GM18511 (cell line): ENCODE results near the gene RNF14.
"Not testable (repeated sequence)": the region's sequence is repeated elsewhere in the genome, so short reads cannot be mapped to it uniquely, and the experiment has no call there.

Experiments used
- ATAC-seq: cut with Tn5 transposase; IDR thresholded peaks from one replicate; pipeline ENCODE4 v1.9.1; 2021; ENCODE audit warnings: mild to moderate bottlenecking, moderate library complexity; ENCODE audit not compliant: unreplicated experiment

Gene RNF14

DNA sequence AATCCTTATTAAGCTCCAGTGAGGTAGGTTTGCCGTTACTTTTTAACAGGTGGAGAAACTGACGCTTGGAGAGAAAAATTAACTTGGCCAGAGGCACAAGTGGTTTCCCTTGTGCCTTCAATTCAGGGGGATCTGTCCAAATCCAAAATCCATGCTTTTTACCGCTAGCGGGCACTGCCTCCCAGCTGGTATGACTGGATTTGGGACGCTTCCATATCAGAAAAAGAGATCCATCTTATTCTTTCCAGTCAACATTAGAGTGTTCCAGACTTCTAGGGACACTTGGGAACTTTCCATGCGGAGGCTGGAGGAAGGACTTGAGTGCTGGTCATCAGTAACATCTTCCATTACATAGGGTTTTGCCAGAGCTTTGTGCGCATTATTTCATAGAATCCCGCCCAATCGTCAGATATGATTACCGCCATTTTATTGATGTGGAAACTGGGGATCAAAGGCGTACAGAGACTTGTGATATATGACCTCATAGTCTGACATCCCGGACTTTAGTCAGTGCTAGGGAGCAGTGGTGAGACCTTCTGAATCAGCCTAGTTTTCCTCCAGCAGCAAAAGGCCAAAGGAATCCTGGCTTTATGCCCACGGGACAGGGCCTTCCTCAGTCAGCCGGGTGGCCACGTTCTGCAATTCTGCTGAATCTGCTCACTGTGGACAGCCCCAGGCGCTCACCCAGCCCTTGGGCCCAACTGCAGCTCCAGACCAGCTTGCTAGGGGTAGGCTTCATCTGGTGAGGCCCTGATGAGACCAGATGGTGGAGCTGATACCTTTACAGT lies 45.0 kb downstream of the RNF14 start:
- no peak for ATAC-seq

- peak; percentile 37 for ATAC-seq
Measured at GRCh38 chr5:142014911-142015584, 46.1 kb downstream of the RNF14 start.

DNA sequence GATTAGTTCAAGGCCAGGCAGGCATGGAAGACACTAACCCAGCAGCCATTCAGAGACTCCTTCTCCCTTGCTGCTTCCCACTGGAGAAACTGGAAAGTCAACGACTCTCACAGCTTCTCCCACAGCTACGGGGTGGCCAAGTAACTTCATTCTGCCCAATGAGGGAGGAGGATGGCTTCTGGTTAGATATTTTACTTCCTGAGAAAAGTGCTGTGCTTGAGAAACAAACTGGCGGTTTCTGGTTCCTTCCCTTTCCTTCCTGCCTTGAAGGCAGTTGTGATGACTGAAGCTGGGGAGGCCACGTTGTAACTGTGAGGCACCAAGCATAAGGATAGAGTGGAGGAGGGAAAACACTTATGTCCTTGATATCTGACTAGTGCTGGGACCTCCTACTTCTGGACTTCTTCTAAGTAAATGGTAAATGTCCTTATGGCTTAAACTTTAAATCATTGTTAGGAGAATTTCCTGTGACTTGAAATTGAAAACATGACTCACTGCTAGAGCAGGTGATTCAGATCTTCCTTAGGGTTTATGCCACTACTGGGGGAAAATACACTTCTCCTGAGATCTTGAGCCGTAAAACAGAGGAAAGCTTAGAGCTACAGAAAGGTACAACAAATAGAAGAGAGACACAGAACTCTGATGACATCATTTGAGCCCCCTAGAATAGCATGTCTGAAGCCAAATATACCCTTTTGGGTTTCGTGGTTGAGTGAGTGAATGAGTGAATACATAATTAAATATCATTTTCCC lies 47.1 kb downstream of the RNF14 start:
- peak; percentile 35 for ATAC-seq

GRCh38 chr5:142016556-142016955 lies 47.7 kb downstream of the RNF14 start:
- peak; percentile 41 for ATAC-seq

- ATAC-seq, result peak; percentile 47
Measured at GRCh38 chr5:142017832-142018427, 49.0 kb downstream of the RNF14 start.

DNA sequence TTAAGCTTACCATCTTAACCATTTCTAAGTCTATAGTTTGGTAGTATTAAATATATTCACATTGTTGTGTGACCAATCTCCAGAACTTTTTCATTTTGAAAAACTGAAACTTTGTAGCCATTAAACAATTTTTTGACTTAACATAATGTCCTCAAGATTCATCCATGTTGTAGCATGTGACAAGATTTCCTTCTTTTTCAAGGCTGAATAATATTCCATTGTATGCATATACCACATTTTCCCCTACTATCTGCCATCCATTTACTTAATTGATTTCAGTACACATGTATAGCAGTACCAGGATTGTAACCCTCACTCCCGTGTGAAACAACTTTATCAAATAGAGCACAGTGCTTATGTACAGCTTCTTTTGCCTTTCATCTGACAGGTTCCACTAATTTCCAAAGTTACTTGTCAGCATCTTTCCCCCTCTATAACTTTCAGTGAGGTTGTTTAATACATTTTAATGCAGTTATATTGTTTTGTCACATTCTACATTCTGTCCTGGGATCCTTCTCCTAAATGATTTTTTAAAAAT lies 51.3 kb downstream of the RNF14 start:
- no peak for ATAC-seq

- ATAC-seq, result no peak
Measured at GRCh38 chr5:142023836-142024235, 54.9 kb downstream of the RNF14 start.

GRCh38 chr5:142024771-142025304 lies 55.9 kb downstream of the RNF14 start:
- peak; percentile 100 for ATAC-seq

GRCh38 chr5:142025637-142026036 lies 56.7 kb downstream of the RNF14 start:
- ATAC-seq, result no peak

GRCh38 chr5:142032150-142032549 lies 63.2 kb downstream of the RNF14 start:
- no peak for ATAC-seq

DNA sequence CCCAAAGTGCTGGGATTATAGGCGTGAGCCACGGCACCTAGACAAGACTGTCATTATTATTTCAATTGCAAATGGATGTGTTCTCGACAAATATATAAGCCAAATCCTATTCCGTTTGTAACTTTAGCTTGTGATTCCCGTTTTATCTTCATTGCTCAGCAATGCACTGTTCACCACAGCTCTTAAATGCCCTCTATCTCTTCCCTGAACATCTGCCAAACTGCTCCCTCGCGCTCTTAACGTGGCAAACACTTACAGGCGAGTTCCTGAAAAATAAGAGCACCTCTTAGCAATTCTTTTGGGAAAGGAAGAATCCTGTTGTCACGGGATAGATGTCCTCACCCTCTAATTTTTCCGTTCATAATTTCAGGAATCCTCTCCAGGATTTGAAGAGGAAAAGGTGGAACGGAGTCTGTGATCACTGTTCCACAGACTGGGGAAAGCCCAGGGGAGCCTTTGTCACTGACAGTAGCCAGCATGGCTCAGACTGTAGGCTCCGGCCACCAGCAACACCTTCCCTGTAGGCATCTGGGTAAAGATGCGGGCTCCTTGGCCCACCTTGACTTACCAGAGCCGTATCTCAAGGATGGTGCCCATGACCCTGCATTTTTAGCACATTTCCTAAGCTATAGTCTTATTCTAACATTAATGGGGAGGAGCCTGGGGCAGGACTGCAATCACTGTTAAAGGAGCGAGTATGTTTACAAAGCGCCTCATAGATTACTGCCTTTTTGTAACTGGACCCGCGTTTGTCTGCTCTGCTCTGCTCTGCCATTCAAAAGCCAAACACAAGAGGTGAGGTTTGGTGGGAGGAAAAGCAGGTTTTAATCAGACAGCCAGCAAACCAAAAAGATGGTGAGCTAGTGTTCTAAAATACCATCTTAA lies 64.1 kb downstream of the RNF14 start:
- ATAC-seq, result no peak

DNA sequence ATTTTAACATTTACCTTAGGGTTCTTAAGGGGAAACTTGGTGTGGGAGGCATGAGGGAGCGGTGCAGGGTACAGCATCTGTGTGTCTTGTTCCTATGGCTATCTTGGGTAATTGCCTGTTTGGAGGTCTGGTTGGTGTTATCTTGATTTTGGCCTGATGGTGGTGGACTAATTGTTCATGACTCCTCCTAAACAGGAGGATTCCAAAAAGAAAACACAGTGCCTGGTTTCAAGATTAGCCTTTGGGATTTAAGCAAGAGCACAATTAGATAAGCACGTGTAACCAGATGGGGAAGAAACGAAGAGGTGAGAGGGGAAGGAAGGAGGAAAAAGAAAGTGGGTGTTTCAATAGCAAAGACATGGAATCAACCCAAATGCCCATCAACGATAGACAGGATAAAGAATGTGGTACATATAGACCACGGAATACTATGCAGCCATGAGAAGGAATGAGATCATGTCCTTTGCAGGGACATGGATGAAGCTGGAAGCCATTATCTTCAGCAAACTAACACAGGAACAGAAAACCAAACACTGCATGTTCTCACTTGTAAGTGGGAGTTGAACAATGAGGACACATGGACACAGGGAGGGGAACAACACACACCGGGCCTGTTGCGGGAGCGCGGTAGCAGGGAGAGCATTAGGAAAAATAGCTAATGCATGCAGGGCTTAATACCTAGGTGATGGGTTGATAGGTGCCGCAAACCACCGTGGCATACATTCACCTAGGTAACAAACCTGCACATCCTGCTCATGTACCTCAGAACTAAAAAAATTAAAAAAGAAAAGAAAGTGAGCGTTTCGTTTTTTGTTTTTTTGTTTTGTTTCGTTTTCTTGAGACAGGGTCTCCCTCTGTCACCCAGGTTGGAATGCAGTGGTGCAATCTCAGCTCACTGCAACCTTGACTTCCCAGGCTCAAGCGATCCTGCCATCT lies 65.0 kb downstream of the RNF14 start:
- ATAC-seq, result not testable (repeated sequence)

DNA sequence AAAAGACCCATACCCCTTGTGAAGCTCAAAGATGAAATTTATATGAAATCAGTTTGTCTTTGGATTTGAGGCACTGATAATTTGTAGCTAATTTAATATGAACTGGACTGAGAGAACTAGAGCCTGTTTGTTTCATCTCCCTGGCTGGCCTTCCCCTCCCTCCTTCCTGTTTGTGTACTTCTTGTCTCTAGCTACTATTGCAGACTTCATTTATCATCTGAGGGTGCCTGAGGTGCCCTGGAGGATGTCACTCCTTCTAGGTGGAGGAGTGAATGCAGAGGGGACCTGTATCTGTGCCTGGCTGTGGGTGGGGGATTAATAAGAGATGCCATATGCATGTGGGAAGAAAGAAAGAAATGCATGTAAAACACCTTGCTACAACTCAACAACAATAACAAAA lies 66.1 kb downstream of the RNF14 start:
- ATAC-seq, result no peak

DNA sequence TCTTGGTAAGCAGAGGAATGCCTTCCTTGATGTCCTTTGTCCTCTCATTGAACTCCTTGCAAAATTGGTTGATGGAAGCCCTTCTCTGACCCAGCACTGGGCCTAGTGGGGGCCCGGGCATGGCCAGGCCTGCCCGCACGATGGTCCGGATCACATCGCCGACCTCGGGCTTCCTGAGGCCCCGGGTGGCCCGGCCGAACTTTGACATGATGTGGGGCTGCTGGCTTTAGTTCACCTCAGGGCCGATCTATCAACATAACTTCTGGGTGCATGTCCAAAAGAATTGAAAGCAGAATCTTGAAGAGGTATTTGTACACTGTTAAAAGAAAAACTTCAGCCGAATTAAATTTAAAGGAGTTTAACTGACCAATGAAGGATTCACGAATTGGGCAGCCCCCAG lies 68.0 kb downstream of the RNF14 start:
- ATAC-seq, result no peak

GRCh38 chr5:142037599-142037998 lies 68.7 kb downstream of the RNF14 start:
- ATAC-seq, result not testable (repeated sequence)

- ATAC-seq, result no peak
Measured at GRCh38 chr5:142038735-142039134, 69.8 kb downstream of the RNF14 start.
